ENCODE results near the gene MAN2A1. TPM values are rescaled to one million over a fixed set of nuclear protein-coding genes. Genes with fewer than 3 reads are reported as not detected.

The MAN2A1 gene
- polyA plus RNA-seq, 1 experiment: 55.8 TPM

DNA sequence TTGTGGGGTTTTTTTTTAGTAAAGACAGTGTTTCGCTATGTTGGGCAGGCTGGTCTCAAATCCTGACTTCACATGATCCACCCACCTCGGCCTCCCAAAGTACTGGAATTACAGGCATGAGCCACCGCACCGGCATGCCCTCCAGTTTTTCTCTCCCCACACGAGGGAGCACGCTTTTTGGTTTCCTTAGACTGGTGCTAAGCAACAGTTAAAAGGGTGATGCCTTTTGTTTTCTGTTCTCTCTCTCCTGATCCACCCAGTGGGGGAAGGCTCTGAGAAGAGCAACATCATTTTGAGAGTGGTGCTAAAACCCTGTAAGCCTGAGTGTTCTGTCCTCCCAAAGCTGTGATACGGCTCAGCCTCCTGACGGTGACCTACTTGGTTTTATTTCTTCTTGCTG is 146.6 kb downstream of the MAN2A1 start:
- H3K9me3 ChIP-seq (ENCODE audit: control insufficient read depth, insufficient read depth, low read length): no peaks in the 10 kb centered on the region; the same call in 1 of the 2 replicates
- ChIA-PET CTCF (no interaction called here), POLR2A (no interaction called here)
- no peaks in the 10 kb centered on the region for H3K27me3 ChIP-seq (ENCODE audit: control insufficient read depth, insufficient read depth, low read length)
- DNase-seq (ENCODE audit: low read depth, low spot score): no peak
- H3K27ac ChIP-seq (ENCODE audit: low read depth, low read length): no peak overlapping the region
- H3K4me3 ChIP-seq (ENCODE audit: low read depth, low read length): no peak overlapping the region
- TF ChIP-seq, protein P1, sequence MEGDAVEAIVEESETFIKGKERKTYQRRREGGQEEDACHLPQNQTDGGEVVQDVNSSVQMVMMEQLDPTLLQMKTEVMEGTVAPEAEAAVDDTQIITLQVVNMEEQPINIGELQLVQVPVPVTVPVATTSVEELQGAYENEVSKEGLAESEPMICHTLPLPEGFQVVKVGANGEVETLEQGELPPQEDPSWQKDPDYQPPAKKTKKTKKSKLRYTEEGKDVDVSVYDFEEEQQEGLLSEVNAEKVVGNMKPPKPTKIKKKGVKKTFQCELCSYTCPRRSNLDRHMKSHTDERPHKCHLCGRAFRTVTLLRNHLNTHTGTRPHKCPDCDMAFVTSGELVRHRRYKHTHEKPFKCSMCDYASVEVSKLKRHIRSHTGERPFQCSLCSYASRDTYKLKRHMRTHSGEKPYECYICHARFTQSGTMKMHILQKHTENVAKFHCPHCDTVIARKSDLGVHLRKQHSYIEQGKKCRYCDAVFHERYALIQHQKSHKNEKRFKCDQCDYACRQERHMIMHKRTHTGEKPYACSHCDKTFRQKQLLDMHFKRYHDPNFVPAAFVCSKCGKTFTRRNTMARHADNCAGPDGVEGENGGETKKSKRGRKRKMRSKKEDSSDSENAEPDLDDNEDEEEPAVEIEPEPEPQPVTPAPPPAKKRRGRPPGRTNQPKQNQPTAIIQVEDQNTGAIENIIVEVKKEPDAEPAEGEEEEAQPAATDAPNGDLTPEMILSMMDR (IDR thresholded peaks at IDR 0.05; ENCODE audit: low read depth, low read length): no peak

- ChIA-PET CTCF (no interaction called here), POLR2A (no interaction called here)
- TF ChIP-seq, protein P1 (IDR thresholded peaks at IDR 0.05; ENCODE audit: low read depth, low read length): no peak
- no peak overlapping the region for H3K4me3 ChIP-seq (ENCODE audit: low read depth, low read length)
- DNase-seq (ENCODE audit: low read depth, low spot score): no peak
- no peak overlapping the region for H3K27ac ChIP-seq (ENCODE audit: low read depth, low read length)
- no peaks in the 10 kb centered on the region for H3K27me3 ChIP-seq (ENCODE audit: control insufficient read depth, insufficient read depth, low read length)
- H3K9me3 ChIP-seq (ENCODE audit: control insufficient read depth, insufficient read depth, low read length): no peaks in the 10 kb centered on the region; the same call in 1 of the 2 replicates
These were observed 147.6 kb downstream of the MAN2A1 start for GRCh38 chr5:109837231-109837861.

GRCh38 chr5:109838157-109838556 is 148.4 kb downstream of the MAN2A1 start:
- Histone ChIP-seq H3K27ac (ENCODE audit: low read depth, low read length) (no peak overlapping the region), H3K4me3 (ENCODE audit: low read depth, low read length) (no peak overlapping the region), H3K27me3 (ENCODE audit: control insufficient read depth, insufficient read depth, low read length) (no peaks in the 10 kb centered on the region), H3K9me3 (ENCODE audit: control insufficient read depth, insufficient read depth, low read length) (no peaks in the 10 kb centered on the region)
- TF ChIP-seq, protein P1 (IDR thresholded peaks at IDR 0.05; ENCODE audit: low read depth, low read length): no peak
- DNase-seq (ENCODE audit: low read depth, low spot score): no peak
- CTCF ChIA-PET: no interaction called here
- POLR2A ChIA-PET: no interaction called here

DNA sequence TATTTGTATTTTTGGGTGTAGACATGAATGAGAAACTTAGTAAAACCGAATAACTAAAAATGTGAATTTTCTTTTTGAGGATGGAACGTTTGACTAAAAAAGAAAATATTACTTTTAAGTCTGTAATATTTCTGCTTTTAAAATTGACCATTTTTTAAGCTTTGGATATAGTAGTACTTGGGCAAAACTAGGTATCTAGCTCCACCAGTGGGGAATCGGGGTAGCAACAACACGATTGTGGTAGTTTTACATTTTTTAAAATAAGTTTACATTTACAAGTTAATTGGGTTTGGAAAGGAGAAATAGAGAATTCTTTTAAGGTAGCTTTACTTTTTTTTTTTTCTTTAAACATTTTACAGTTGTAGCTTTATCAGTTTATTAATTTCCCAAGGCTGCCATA is 154.4 kb downstream of the MAN2A1 start:
- no peak overlapping the region for H3K4me3 ChIP-seq (ENCODE audit: low read depth, low read length)
- H3K9me3 ChIP-seq (ENCODE audit: control insufficient read depth, insufficient read depth, low read length): no peaks in the 10 kb centered on the region
- CTCF ChIA-PET: interaction anchor here (0.6 to 1.2 kb wide), 6 partner anchors 14 to 370 kb away, joined by 3 to 7 read pairs (median 4); no protein-coding TSS in a partner anchor
- POLR2A ChIA-PET: interaction anchor here (0.6 kb wide), 1 partner anchor 150 kb away, joined by 3 read pairs; no protein-coding TSS in a partner anchor
- no peaks in the 10 kb centered on the region for H3K27me3 ChIP-seq (ENCODE audit: control insufficient read depth, insufficient read depth, low read length)
- H3K27ac ChIP-seq (ENCODE audit: low read depth, low read length): no peak overlapping the region
- no peak for DNase-seq (ENCODE audit: low read depth, low spot score)
- TF ChIP-seq, protein P1 (IDR thresholded peaks at IDR 0.05; ENCODE audit: low read depth, low read length): peak; percentile 44

GRCh38 chr5:109844695-109845094 is 155.0 kb downstream of the MAN2A1 start:
- POLR2A ChIA-PET: interaction anchor here (0.6 kb wide), 1 partner anchor 150 kb away, joined by 3 read pairs; no protein-coding TSS in a partner anchor
- H3K27ac ChIP-seq (ENCODE audit: low read depth, low read length): no peak overlapping the region

More at GRCh38 chr5:109844695-109845094, 155.0 kb downstream of the MAN2A1 start:
- CTCF ChIA-PET: interaction anchor here (0.6 to 1.2 kb wide), 6 partner anchors 14 to 370 kb away, joined by 3 to 7 read pairs (median 4); no protein-coding TSS in a partner anchor
- TF ChIP-seq, protein P1 (IDR thresholded peaks at IDR 0.05; ENCODE audit: low read depth, low read length): no peak
- Histone ChIP-seq H3K27me3 (ENCODE audit: control insufficient read depth, insufficient read depth, low read length) (no peaks in the 10 kb centered on the region), H3K4me3 (ENCODE audit: low read depth, low read length) (no peak overlapping the region), H3K9me3 (ENCODE audit: control insufficient read depth, insufficient read depth, low read length) (no peaks in the 10 kb centered on the region)
- no peak for DNase-seq (ENCODE audit: low read depth, low spot score)

All from AG04450 (cell line).